Fibroblast of villous mesenchyme (primary cell): ENCODE results near the gene LSMEM2. TPM values are rescaled to one million over a fixed set of nuclear protein-coding genes. Genes with fewer than 3 reads are reported as not detected.

Experiments
- DNase-seq: peaks from one replicate; pipeline ENCODE4 v3.0.0-alpha.2; 2010; ENCODE audit warnings: low read depth
- H3K4me3 ChIP-seq: 2 replicates; pipeline ENCODE4 v1.5.1; 2011; ENCODE audit warnings: low read depth, mild to moderate bottlenecking, low read length
- total RNA-seq: library from RNA; depleted of rRNA; stranded (reverse); fragments of >200 nt; gene quantifications from 2 replicates; pipeline ENCODE4 v1.2.3, GENCODE V29; 2012
- TF ChIP-seq, protein P1 (sequence below): IDR thresholded peaks from 2 replicates; pipeline ENCODE4 v1.5.1; 2012; ENCODE audit warnings: low read depth, mild to moderate bottlenecking, low read length; ENCODE audit not compliant: insufficient read depth

The LSMEM2 gene
- total RNA-seq, 1 donor: not detected

DNA sequence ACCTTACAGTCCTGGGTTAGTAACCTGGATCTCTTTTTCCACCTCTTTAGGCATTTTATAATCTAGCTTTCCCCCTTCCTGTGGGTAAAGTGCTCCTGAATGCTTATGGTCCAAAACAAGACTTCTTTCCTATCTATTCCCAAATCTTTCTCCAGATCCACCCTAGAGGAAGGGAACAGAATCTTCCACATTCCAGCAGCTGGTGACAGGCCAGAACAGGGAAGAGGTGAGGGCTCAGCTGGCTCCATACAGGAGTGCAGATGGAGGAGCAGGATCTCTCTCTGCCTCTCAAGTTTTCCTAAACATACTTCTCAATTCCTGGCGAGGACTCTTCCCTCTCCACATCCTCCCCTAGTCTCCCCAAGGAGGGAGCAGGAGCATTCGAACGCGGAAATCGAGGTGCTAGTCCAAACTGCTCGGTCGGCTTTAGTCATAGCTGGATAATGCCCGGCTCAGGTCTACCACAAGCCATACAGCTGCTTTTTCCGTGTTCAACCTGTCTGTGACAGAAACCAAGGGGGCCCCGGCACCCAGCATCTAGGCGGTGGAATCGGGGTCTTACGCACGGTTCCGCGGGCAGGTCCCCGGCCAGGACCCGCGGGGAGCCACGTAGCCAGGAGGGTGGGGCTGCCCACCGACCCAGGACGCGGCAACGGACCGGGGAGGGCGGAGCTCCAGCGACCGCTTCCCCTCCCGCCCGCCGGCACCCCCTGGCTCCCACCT lies 57.7 kb downstream of the LSMEM2 start:
- TF ChIP-seq, protein P1, sequence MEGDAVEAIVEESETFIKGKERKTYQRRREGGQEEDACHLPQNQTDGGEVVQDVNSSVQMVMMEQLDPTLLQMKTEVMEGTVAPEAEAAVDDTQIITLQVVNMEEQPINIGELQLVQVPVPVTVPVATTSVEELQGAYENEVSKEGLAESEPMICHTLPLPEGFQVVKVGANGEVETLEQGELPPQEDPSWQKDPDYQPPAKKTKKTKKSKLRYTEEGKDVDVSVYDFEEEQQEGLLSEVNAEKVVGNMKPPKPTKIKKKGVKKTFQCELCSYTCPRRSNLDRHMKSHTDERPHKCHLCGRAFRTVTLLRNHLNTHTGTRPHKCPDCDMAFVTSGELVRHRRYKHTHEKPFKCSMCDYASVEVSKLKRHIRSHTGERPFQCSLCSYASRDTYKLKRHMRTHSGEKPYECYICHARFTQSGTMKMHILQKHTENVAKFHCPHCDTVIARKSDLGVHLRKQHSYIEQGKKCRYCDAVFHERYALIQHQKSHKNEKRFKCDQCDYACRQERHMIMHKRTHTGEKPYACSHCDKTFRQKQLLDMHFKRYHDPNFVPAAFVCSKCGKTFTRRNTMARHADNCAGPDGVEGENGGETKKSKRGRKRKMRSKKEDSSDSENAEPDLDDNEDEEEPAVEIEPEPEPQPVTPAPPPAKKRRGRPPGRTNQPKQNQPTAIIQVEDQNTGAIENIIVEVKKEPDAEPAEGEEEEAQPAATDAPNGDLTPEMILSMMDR: no peak
- DNase-seq: no peak
- peak overlapping the region; percentile 85 for H3K4me3 ChIP-seq

DNA sequence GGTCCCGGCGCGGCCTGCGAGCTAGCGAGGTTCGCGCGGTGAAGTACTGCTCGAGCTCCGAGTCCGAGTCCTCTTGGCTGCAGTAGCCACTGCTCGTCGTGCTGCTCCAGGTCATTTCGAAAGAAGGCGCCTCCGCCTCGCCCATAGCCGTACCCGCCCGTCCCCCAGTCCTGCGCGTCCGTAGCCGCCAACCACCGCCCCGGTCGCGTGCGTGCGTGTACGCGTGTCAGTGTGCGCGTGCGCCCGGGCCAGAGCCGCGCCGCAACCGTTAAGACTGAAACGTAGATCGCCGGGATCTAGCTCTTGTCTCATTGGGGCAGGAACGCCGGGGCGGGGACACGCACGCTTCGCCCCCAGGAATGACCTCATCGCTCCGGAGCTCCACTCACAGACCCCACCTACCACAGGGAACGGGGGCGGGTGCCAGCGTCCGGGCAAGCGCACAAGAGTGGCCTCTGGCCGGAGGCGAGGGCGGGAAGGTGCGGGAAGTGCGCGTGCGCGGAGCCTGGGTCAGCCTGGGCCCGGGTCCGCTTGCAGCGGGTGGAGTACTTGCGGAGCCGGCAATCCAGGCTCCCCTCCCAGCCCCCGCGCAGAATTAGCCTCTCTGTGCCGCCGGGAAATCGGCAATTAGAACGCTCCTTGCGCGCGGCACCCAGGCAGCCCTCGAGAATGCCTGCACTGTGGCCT lies 58.4 kb downstream of the LSMEM2 start:
- DNase-seq: peak; percentile 100
- TF ChIP-seq, protein P1: no peak
- peak overlapping the region; percentile 85 for H3K4me3 ChIP-seq

Other genes with a start within 250 kb of the LSMEM2 start
- gene RBM5, start 190.2 kb upstream of the LSMEM2 start, total RNA-seq: 121 and 192 TPM in 2 replicates
- 0.32 and 0.86 TPM in 2 replicates for gene SEMA3F, start 123.8 kb upstream of the LSMEM2 start, total RNA-seq
- not detected in 2 replicates for gene GNAT1, start 87.5 kb upstream of the LSMEM2 start, total RNA-seq
- not detected in 2 replicates for gene SLC38A3, start 73.8 kb upstream of the LSMEM2 start, total RNA-seq
- gene GNAI2, start 42.9 kb upstream of the LSMEM2 start, total RNA-seq: 265 and 297 TPM in 2 replicates
- 7.4 and 23.3 TPM in 2 replicates for gene SEMA3B, start 9.9 kb upstream of the LSMEM2 start, total RNA-seq
- 82.0 and 83.1 TPM in 2 replicates for gene IFRD2, start 13.3 kb downstream of the LSMEM2 start, total RNA-seq
- 2.3 and 6.5 TPM in 2 replicates for gene HYAL3, start 20.3 kb downstream of the LSMEM2 start, total RNA-seq
- gene NAA80, start 20.3 kb downstream of the LSMEM2 start, total RNA-seq: 5.8 and 6.5 TPM in 2 replicates
- 1.6 and 2.6 TPM in 2 replicates for gene HYAL1, start 24.5 kb downstream of the LSMEM2 start, total RNA-seq
- 49.6 and 69.1 TPM in 2 replicates for gene HYAL2, start 43.7 kb downstream of the LSMEM2 start, total RNA-seq
- gene TUSC2, start 49.1 kb downstream of the LSMEM2 start, total RNA-seq: 17.7 and 22.0 TPM in 2 replicates
- gene RASSF1, start 61.7 kb downstream of the LSMEM2 start, total RNA-seq: 34.8 and 36.3 TPM in 2 replicates
- gene ZMYND10, start 66.6 kb downstream of the LSMEM2 start, total RNA-seq: 0.97 and 1.3 TPM in 2 replicates
- gene NPRL2, start 71.7 kb downstream of the LSMEM2 start, total RNA-seq: 21.3 and 22.9 TPM in 2 replicates
- gene CYB561D2, start 71.8 kb downstream of the LSMEM2 start, total RNA-seq: 22.5 and 23.7 TPM in 2 replicates
- 55.3 and 63.1 TPM in 2 replicates for gene TMEM115, start 80.4 kb downstream of the LSMEM2 start, total RNA-seq
- gene CACNA2D2, start 224.5 kb downstream of the LSMEM2 start, total RNA-seq: not detected in 2 replicates